Transverse colon (tissue), 3 donors: Measurements from ENCODE around the gene SCGB2B2.

Experiments
- EP300 ChIP-seq: sonication (generic); formaldehyde crosslinking; IDR thresholded peaks from one replicate; pipeline ENCODE4 v1.6.1; 2017; ENCODE audit warnings: antibody characterized with exemption, low read depth
- POLR2A ChIP-seq: fragments of 450-650 bp; IDR thresholded peaks from one replicate; pipeline ENCODE4 v1.6.1; 2016; ENCODE audit warnings: antibody characterized with exemption, mild to moderate bottlenecking, moderate library complexity
- TF ChIP-seq, protein P1 (sequence below), 5 experiments: fragments of 200-600 bp in 3 of 5; fragments of 450-650 bp in 2 of 5; sonication (generic) in 3 of 5; IDR thresholded peaks; 1 replicate in 2 of 5; 2 replicates in 3 of 5; pipeline ENCODE4 v1.5.1; 2016 to 2017; ENCODE audit warnings: antibody characterized with exemption in 5 of 5, inconsistent platforms in 3 of 5, mild to moderate bottlenecking in 2 of 5, moderate library complexity in 1 of 5

DNA sequence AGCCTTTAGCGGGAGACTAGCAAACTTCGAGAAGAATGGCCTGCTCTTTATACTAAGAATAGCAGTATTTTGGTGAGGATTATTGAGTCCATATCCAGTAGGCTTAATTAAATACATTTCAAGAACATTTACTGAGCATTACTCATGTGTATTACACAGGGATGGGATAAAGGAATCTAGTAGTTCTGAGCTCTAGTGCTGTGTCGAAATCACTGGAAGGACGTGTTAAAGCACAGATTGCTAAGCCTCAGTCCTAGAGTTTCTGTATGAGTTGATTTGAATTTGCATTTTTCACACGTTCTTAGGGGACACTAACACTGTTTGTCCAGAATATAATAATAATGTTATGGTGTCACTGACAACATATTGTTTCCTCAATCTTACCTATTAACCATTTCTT lies 9.5 kb upstream of the SCGB2B2 start:
- TF ChIP-seq, protein P1, sequence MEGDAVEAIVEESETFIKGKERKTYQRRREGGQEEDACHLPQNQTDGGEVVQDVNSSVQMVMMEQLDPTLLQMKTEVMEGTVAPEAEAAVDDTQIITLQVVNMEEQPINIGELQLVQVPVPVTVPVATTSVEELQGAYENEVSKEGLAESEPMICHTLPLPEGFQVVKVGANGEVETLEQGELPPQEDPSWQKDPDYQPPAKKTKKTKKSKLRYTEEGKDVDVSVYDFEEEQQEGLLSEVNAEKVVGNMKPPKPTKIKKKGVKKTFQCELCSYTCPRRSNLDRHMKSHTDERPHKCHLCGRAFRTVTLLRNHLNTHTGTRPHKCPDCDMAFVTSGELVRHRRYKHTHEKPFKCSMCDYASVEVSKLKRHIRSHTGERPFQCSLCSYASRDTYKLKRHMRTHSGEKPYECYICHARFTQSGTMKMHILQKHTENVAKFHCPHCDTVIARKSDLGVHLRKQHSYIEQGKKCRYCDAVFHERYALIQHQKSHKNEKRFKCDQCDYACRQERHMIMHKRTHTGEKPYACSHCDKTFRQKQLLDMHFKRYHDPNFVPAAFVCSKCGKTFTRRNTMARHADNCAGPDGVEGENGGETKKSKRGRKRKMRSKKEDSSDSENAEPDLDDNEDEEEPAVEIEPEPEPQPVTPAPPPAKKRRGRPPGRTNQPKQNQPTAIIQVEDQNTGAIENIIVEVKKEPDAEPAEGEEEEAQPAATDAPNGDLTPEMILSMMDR (IDR thresholded peaks at IDR 0.05): no peak
- TF ChIP-seq POLR2A: no peak
- no peak for TF ChIP-seq EP300
